Uterus (tissue), 2 donors: ENCODE results near the gene KCNMB2.

Experiments used
- POLR2A ChIP-seq, 2 donors: fragments of 450-650 bp; IDR thresholded peaks; one replicate each; pipeline ENCODE4 v1.6.1; 2016; ENCODE audit warnings: antibody characterized with exemption in 2 of 2, mild to moderate bottlenecking in 1 of 2, moderate library complexity in 1 of 2
- TF ChIP-seq, protein P1 (sequence below), 4 experiments: fragments of 200-600 bp in 2 of 4; fragments of 450-650 bp in 2 of 4; sonication (generic) in 2 of 4; IDR thresholded peaks; one replicate each; pipeline ENCODE4 v1.5.1; 2016 to 2019; ENCODE audit warnings: antibody characterized with exemption in 4 of 4, mild to moderate bottlenecking in 2 of 4, moderate library complexity in 1 of 4

DNA sequence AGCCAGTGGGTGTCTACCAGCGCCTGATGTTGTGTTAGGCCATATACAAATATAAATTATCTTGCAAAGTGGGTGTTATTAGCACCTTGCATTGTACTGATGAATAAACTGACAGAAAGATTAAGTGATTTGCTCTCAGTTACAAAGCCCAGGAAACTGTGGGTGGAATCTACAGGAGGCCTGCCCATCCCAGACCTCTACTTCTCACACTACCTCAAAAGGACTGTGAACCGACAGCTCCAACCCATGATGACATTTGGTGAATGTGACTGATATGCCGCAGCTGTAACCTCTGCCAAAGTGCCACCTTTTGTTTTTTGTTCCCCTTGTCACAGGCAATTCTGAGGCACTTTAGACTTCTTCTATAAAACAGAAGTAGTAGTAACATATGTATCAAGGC lies 43.7 kb upstream of the KCNMB2 start:
- TF ChIP-seq, protein P1, sequence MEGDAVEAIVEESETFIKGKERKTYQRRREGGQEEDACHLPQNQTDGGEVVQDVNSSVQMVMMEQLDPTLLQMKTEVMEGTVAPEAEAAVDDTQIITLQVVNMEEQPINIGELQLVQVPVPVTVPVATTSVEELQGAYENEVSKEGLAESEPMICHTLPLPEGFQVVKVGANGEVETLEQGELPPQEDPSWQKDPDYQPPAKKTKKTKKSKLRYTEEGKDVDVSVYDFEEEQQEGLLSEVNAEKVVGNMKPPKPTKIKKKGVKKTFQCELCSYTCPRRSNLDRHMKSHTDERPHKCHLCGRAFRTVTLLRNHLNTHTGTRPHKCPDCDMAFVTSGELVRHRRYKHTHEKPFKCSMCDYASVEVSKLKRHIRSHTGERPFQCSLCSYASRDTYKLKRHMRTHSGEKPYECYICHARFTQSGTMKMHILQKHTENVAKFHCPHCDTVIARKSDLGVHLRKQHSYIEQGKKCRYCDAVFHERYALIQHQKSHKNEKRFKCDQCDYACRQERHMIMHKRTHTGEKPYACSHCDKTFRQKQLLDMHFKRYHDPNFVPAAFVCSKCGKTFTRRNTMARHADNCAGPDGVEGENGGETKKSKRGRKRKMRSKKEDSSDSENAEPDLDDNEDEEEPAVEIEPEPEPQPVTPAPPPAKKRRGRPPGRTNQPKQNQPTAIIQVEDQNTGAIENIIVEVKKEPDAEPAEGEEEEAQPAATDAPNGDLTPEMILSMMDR (IDR thresholded peaks at IDR 0.05): no peak
- TF ChIP-seq POLR2A (IDR thresholded peaks at IDR 0.05): no peak
